Liver (tissue), 10 donors: ENCODE measurements around the gene BBC3. TPM values are rescaled to one million over a fixed set of nuclear protein-coding genes. Genes with fewer than 3 reads are reported as not detected.

ENCODE experiments used
- DNase-seq: peaks from one replicate; pipeline ENCODE4 v3.0.0-alpha.2; 2017; ENCODE audit warnings: low spot score
- H3K27ac ChIP-seq, 2 donors: one replicate each; pipeline ENCODE4 v1.7.0; 2013; ENCODE audit warnings: inconsistent platforms in 2 of 2, low read length in 2 of 2, control low read depth in 1 of 2, low read depth in 1 of 2, mild to moderate bottlenecking in 1 of 2
- H3K27me3 ChIP-seq, 4 donors: one replicate each; pipeline versions ENCODE4 v1.6.1 to v1.7.0; 2013; ENCODE audit warnings: low read length in 3 of 4, inconsistent platforms in 1 of 4, mild to moderate bottlenecking in 1 of 4, moderate library complexity in 1 of 4; ENCODE audit not compliant: control insufficient read depth in 4 of 4, insufficient read depth in 4 of 4
- H3K36me3 ChIP-seq, 4 donors: one replicate each; pipeline versions ENCODE4 v1.6.1 to v1.7.0; 2013; ENCODE audit warnings: low read length in 3 of 4, mild to moderate bottlenecking in 3 of 4, low read depth in 1 of 4, moderate library complexity in 1 of 4; ENCODE audit not compliant: control insufficient read depth in 4 of 4, insufficient read depth in 3 of 4
- H3K4me1 ChIP-seq, 4 donors: one replicate each; pipeline versions ENCODE4 v1.6.1 to v1.7.0; 2013; ENCODE audit warnings: low read length in 3 of 4, mild to moderate bottlenecking in 3 of 4, moderate library complexity in 1 of 4; ENCODE audit not compliant: control insufficient read depth in 4 of 4, insufficient read depth in 4 of 4
- H3K4me3 ChIP-seq, 3 donors: one replicate each; pipeline versions ENCODE4 v1.6.1 to v1.7.0; 2013; ENCODE audit warnings: low read length in 3 of 3, control low read depth in 1 of 3, low read depth in 1 of 3, mild to moderate bottlenecking in 1 of 3
- H3K9ac ChIP-seq, 2 donors: one replicate each; pipeline ENCODE4 v1.7.0; 2013; ENCODE audit warnings: low read length in 2 of 2, mild to moderate bottlenecking in 2 of 2, moderate library complexity in 2 of 2, control low read depth in 1 of 2, low read depth in 1 of 2
- H3K9me3 ChIP-seq, 4 donors: one replicate each; pipeline versions ENCODE4 v1.6.1 to v1.7.0; 2013; ENCODE audit warnings: low read length in 3 of 4; ENCODE audit not compliant: control insufficient read depth in 4 of 4
- RXRA ChIP-seq, 2 donors: IDR thresholded peaks; 2 replicates each; pipeline ENCODE4 v1.6.1; 2017 to 2018; ENCODE audit warnings: antibody characterized with exemption in 2 of 2, mild to moderate bottlenecking in 1 of 2
- WGBS: extraction: QIAGEN DNeasy Blood & Tissue Kit; methylation state at CpG from one replicate; pipeline ENCODE4 v1.1.7; 2013; 5-methylcytosine and 5-hydroxymethylcytosine counted together
- polyA plus RNA-seq, 2 donors: library from polyadenylated mRNA; stranded (reverse) in 1 of 2; unstranded in 1 of 2; fragments of 200-250 nt in 1 of 2; fragments of >200 nt in 1 of 2; fragmentation: Nextera tagmentation in 1 of 2; extraction: Ambion mirVana in 1 of 2; gene quantifications; one replicate each; pipeline versions ENCODE4 v1.2.1 to v1.2.3, GENCODE V29; 2013 to 2015
- small RNA-seq: library from RNA; depleted of rRNA; stranded (forward); fragments of <200 nt; gene quantifications from one replicate; pipeline ENCODE3, GENCODE V24; 2014
- total RNA-seq, 2 donors: library from RNA; depleted of rRNA; stranded (reverse); fragments of >200 nt; gene quantifications; one replicate each; pipeline ENCODE4 v1.2.3, GENCODE V29; 2014
- donor health status: healthy.
- donor health status: healthy.
- donor health status: healthy.
- donor health status: healthy.
- donor health status: healthy.

Gene BBC3
- total and polyA plus RNA-seq, 4 donors: 0.35 to 2.6 (median 1.6) TPM

- no peak for TF ChIP-seq RXRA (IDR thresholded peaks at IDR 0.05)
- 98% methylated on average over 19 of the region's 19 CpGs for WGBS
- Histone ChIP-seq H3K9me3 (no peaks in the 10 kb centered on the region), H3K4me1 (no peaks in the 10 kb centered on the region), H3K4me3 (no peak overlapping the region), H3K27ac (no peak overlapping the region), H3K27me3 (no peaks in the 10 kb centered on the region), H3K9ac (no peak overlapping the region), H3K36me3 (peaks cover 4 to 16% (median 9%) of the 10 kb centered on the region in 4 donors)
- DNase-seq: no peak
Measured at GRCh38 chr19:47172666-47173455, 58.1 kb downstream of the BBC3 start.

Small RNAs within 50 kb of the gene (small RNA-seq; reads per million reads assigned to genes)
- not detected for gene MIR3190

Other genes starting within 250 kb of the BBC3 start
- gene NPAS1, start 211.4 kb downstream of the BBC3 start, total RNA-seq: not detected
- gene NPAS1, start 211.4 kb downstream of the BBC3 start, polyA plus RNA-seq: under 1 TPM in 1 of 2 donors, not detected in 1; 0.22 TPM
- 10 to 100 TPM; 11.5 to 12.4 TPM for gene TMEM160, start 182.6 kb downstream of the BBC3 start, total RNA-seq
- 10 to 100 TPM; 32.1 to 49.2 TPM for gene TMEM160, start 182.6 kb downstream of the BBC3 start, polyA plus RNA-seq
- gene ZC3H4, start 117.4 kb downstream of the BBC3 start, total RNA-seq: 10 to 100 TPM in 1 of 2 donors, 1 to 10 TPM in 1; 7.7 to 11.8 TPM
- 1 to 10 TPM; 2.9 to 4.8 TPM for gene ZC3H4, start 117.4 kb downstream of the BBC3 start, polyA plus RNA-seq
- 10 to 100 TPM; 22.3 to 31.8 TPM for gene SAE1, start 100.4 kb downstream of the BBC3 start, total RNA-seq
- 10 to 100 TPM; 19.0 to 31.7 TPM for gene SAE1, start 100.4 kb downstream of the BBC3 start, polyA plus RNA-seq
- 1 to 10 TPM; 2.8 to 8.1 TPM for gene CCDC9, start 25.3 kb upstream of the BBC3 start, total RNA-seq
- gene CCDC9, start 25.3 kb upstream of the BBC3 start, polyA plus RNA-seq: 1 to 10 TPM; 1.4 to 8.0 TPM
- 1 to 10 TPM; 1.5 to 2.0 TPM for gene INAFM1, start 43.7 kb upstream of the BBC3 start, total RNA-seq
- gene INAFM1, start 43.7 kb upstream of the BBC3 start, polyA plus RNA-seq: 1 to 10 TPM; 1.8 to 2.5 TPM
- 1 to 10 TPM; 1.8 to 5.3 TPM for gene C5AR1, start 78.7 kb upstream of the BBC3 start, total RNA-seq
- gene C5AR1, start 78.7 kb upstream of the BBC3 start, polyA plus RNA-seq: 1 to 10 TPM; 2.5 to 3.9 TPM
- 1 to 10 TPM; 1.8 to 2.8 TPM for gene C5AR2, start 101.0 kb upstream of the BBC3 start, total RNA-seq
- gene C5AR2, start 101.0 kb upstream of the BBC3 start, polyA plus RNA-seq: 1 to 10 TPM in 1 of 2 donors, under 1 TPM in 1; 0.61 to 1.8 TPM
- 10 to 100 TPM in 1 of 2 donors, 1 to 10 TPM in 1; 6.2 to 11.6 TPM for gene DHX34, start 118.1 kb upstream of the BBC3 start, total RNA-seq
- gene DHX34, start 118.1 kb upstream of the BBC3 start, polyA plus RNA-seq: 1 to 10 TPM; 3.1 to 6.1 TPM
- gene MEIS3, start 188.3 kb upstream of the BBC3 start, total RNA-seq: 1 to 10 TPM in 1 of 2 donors, under 1 TPM in 1; 0.79 to 1.3 TPM
- gene MEIS3, start 188.3 kb upstream of the BBC3 start, polyA plus RNA-seq: under 1 TPM; 0.50 to 0.99 TPM
- gene SLC8A2, start 240.7 kb upstream of the BBC3 start, total RNA-seq: under 1 TPM in 1 of 2 donors, not detected in 1; 0.25 TPM
- under 1 TPM in 1 of 2 donors, not detected in 1; 0.01 TPM for gene SLC8A2, start 240.7 kb upstream of the BBC3 start, polyA plus RNA-seq